GM19397 (cell line): ENCODE data around the gene FILIP1.
"Not testable (repeated sequence)": the region's sequence is repeated elsewhere in the genome, so short reads cannot be mapped to it uniquely, and the experiment has no call there.

ENCODE experiments used
- ATAC-seq: cut with Tn5 transposase; IDR thresholded peaks from one replicate; pipeline ENCODE4 v1.9.1; 2021; ENCODE audit warnings: mild to moderate bottlenecking, moderate library complexity; ENCODE audit not compliant: unreplicated experiment

Gene FILIP1

DNA sequence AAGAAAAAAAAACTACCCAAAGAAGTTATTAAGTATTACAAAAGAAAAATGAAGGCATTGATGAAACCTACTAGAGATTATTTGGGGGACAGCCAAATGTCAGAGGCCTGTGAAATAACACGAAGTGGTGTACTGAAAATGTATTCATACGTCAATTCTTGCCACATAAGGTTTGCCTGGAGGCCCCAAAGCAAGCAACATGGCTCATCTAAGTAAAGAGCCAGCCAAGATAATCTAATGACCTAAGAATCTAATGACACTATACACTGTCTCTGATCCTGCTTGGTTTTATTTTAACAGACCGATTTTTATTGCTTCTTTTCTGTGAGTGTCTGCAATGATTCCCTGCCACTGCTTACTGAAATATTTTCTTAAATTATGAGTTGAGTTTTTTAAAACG lies 34.7 kb downstream of the FILIP1 start:
- no peak for ATAC-seq

DNA sequence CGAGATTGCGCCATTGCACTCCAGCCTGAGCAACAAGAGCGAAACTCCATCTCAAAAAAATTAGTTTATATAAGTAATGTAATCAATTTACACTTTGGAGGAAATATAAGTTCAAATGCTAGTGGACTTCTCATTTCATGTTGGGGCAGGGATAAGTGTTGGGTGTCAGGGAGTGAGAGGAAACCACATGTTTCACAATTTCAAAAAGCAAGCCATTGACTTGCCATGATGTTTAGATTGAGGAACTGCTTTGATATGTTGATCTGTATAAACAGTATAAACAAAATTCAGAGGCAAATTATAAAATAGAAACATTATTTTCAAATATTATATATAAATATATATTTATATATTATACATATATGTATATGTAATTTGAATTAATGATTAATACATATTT lies 42.7 kb downstream of the FILIP1 start:
- no peak for ATAC-seq

DNA sequence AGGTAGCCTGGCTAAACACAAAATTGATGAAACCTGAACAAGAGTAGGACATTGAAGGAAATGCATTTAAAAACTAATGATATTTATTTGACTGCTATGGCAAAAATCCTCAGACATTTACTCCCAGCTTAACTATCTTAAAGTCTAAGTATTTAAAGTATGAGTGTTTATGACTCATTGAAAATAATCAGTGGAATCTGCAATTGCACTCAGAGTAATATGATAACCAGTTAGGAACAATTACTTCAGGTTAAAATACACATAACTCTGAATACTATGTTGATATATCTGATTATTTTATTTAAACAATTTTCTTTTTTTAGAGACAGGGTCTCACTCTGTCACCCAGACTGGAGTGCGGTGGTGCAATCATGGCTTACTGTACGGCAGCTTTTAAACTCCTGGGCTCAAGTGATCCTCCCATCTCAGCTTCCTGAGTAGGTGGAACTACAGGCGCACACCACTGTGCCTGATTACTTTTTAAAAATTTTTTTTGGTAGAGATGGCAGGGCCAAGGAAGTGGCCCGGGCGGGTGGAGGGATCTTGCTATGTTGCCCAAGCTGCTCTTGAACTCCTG lies 43.9 kb downstream of the FILIP1 start:
- no peak for ATAC-seq

DNA sequence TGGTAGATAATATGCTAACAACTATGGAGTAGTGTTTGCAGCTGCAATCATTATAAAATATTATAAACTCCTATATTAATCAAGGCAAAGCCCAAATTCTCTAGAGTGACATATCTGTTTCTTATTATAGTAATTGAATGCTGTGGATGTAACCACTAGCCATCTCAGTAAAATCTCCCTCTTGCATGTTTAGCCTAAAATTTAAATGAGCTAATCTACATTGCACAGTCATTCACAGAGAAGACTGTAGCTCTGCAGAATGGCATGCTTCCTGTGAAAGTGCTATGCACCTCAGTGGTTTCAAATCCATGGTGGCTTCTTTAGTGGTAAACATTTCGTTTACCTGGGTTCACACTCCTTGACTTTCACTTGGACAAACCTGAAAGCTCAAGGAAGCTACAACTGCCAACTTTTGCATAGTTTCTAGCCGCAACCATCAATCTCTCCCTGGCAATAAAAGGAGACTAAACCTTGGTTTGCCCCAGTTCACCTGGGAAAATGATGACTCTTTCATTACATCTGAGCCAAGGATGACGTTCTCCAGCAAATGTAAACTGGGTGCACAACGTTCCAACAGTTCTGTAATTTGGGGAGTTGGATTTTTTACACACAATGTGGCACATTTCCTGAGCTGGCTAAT lies 47.2 kb downstream of the FILIP1 start:
- no peak for ATAC-seq

DNA sequence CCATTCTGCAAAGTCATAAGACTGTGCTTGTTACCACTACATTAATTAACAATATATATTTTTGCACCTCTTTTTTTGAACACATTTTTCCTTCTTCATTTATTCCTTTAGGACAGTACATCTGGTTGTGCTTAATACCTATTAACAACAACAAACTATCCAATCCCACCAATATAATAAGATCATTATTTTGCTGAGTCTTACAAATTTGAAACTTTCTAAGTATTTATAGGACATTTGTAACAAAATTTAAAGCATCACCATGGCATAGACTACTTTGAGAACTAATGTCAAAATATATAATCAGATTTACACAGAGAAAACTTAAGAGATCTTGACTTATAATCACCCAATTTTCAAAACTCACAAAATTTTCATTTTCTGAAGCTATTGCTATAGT lies 47.9 kb downstream of the FILIP1 start:
- no peak for ATAC-seq

DNA sequence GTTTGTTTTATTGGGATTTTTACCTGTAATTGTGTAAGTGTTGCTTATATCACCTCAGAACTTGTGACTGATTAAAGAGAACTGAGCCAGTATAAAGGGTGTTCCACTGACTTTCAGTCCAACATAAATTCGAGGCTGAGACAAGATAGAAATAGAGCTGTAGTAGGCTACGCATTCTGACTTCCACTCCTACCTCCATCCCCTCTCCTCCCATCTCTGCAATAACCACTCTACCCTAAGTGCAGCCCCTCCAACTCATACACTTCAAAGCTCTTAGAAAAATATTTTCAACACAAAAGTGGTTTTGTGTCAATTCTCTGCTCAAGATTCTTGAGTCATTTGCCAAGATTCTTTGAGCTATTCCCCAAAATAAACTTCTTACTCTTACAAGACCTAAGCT lies 48.7 kb downstream of the FILIP1 start:
- ATAC-seq = no peak

DNA sequence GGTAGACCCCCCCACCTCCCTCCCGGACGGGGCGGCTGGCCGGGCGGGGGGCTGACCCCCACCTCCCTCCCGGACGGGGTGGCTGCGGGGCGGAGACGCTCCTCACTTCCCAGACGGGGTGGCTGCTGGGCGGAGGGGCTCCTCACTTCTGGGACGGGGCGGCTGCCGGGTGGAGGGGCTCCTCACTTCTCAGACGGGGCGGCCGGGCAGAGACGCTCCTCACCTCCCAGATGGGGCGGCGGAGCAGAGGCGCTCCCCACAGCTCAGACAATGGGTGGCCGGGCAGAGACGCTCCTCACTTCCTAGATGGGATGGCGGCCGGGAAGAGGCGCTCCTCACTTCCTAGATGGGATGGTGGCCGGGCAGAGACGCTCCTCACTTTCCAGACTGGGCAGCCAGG lies 51.7 kb downstream of the FILIP1 start:
- not testable (repeated sequence) for ATAC-seq

DNA sequence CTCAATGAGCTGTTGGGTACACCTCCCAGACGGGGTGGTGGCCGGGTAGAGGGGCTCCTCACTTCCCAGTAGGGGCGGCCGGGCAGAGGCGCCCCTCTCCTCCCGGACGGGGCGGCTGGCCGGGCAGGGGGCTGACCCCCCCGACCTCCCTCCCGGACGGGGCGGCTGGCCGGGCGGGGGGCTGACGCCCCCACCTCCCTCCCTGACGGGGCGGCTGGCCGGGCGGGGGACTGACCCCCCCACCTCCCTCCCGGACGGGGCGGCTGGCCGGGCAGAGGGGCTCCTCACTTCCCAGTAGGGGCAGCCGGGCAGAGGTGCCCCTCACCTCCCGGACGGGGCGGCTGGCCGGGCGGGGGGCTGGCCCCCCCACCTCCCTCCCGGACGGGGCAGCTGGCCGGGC lies 52.1 kb downstream of the FILIP1 start:
- ATAC-seq = not testable (repeated sequence)

DNA sequence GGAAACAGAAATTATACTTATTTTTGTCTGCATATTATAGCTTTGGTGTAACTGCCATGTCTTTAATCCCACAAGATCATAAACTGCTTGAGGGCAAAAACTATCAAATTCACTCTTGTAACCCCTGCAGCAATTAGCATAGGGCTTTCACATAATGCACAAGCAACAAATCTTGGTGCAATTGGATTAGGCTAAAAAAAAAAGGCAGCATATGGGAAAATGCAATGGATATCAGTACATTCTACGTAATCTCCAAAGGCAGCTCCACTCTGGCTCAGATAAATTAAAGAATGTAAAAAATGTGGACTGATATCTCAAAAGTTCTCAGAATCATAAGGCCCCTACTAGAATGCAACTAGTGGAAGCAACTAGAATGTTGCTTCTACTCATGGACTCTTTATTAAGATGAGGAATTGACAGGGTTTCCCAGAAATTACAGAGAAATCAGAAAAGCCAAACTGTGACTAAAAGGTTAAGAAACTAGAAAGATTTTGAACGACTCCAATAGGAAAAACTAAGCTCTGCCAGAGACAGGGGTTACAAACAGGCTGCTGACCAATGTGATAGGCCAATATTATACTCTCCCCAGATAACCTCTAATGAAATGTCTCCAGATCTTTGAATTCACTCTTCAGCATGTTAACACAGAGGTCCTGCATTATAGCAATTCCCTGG lies 55.0 kb downstream of the FILIP1 start:
- no peak for ATAC-seq

DNA sequence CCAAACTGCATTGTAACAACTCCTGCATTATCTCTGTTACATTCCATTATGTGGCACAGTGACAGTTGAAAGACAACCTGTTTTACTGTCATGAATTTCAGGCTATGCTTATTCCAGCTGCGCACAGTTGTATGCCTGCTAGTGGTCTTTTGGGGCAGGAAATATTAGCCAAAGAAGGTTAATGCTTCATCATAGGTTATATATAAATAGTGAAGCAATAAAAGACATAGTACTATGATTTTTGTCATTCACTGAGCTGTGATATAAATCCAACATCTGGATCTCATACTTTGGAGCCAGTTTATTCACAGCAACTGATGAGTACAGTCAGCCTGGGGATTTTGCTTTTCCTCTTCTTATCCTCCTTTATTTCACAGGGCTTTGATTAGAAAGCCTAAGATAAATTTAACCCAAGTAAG lies 55.6 kb downstream of the FILIP1 start:
- ATAC-seq = no peak

DNA sequence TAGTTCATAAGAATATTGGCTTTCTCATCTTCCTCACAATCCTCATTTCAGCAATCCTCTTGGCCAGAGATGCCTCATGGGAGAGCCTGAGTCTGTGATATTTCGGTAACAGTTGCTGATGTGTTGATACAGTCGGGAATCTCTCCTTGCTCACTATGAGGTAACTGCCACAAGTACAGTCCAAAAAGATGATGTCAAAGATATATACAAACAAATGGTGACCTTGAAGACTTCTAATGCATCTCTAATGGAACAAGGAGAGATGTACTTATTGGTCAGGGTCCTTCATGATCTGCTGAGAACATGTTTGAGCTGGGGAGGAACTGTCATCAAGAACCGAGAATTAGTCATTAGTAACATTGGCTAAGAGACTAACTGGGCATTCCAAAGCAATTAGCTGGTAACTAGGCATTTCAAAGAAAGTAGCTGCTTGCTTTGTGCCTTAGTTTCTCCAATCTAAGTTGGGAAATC lies 56.1 kb downstream of the FILIP1 start:
- ATAC-seq = no peak

DNA sequence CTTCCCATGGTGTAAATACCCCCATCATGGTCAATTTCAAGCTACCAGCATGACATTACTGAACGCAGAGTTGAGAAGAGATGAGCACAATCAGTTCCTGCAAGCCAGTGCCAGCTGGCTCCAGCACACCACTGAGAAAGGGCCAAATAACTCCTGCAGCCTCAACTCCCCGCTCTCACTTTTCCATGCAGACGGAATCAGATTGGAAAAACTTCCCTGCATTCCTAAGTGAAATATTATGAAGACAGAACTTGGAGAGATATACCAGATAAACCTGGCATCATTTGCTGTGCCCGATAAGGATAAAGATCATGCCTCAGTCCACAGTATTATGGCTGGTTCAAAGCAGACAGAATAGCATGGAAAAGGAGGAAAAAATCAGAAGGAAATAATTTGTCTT lies 56.7 kb downstream of the FILIP1 start:
- no peak for ATAC-seq

DNA sequence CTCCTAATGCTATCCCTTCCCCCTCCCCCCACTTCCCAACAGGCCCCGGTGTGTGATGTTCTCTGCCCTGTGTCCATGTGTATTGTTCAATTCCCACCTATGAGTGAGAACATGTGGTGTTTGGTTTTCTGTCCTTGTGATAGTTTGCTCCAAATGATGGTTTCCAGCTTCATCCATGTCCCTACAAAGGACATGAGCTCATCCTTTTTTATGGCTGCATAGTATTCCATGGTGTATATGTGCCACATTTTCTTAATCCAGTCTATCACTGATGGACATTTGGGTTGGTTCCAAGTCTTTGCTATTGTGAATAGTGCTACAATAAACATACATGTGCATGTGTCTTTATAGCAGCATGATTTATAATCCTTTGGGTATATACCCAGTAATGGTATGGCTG lies 60.8 kb downstream of the FILIP1 start:
- ATAC-seq = not testable (repeated sequence)

DNA sequence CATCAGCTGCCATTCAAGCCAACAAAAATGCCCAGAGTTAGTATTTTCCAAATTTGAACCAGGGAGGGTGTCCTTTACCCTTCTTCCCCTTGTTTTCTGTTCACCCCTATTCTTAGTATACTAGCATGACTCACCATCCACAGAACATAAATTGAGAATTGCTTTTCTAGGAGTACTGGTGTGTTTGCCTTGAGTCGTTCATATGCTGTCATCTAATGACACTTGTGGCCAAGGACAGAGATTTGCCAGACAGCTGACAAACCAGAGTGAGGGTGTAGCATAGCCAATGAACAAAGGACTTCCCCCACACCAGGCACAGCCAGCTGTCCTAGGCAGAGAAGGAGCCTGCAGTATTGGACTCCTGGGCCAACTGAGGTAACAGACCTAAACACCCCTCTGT lies 62.2 kb downstream of the FILIP1 start:
- no peak for ATAC-seq

DNA sequence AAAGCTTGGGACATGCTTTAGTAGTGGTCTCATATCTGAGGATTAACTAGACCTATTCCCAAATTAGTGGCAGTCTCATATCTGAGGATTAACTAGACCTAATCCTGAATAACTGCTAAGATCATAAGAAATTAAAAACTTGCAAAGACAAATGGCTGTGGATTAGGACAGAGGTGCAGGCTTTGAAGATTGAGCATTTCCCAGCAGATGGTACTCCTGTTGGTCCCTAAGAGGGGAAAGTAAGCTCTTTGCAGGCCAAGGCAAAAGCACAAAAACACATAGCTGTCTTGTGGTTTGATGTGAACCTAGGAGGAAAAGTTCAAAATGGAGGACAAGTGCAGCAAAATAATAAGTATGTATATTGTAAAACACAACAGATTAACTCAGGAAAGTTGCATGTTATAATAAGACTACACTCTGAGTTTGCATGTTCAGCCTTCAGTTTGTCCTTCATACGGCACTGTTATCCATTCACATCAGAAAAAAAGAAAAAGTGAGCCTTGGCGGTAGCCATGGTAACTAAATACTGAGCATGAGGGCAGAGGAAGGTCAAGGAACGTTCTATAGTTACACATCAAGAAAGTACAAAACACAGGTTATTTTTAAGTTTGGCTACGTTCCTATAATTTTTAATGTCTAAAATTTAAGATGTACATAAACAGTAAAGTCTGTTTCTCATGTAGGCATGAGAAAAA lies 62.8 kb downstream of the FILIP1 start:
- ATAC-seq = no peak

DNA sequence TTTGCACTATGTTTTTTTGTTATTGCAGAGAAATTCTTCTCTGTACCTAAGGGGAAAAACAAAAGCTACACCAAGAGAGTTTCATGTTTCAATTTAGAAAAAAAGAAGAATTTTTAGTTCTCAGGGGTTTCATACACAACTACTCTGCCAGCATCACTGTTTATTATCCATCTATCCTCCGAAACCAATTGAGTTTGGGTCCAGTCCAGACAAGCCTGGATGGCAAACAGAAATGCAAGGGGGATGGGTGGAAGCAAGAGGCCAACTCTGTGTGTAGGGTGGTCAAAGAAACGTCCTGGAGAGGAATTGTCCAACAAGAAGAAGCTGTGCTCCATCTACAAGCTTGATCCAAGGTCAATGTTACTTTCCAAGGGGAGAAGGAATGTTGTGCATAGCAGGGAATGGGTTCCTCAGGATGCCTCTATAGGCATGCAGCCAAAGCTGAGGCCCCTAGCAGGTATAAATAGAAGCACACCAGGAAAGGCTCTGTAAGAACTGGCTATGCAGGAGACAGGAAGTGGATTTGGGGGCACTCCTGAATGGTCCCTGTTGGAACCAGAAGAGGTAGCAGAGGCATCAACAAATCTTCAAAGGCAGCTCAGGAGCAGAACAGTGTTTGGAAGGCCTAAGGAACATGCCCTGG lies 64.4 kb downstream of the FILIP1 start:
- ATAC-seq = no peak

DNA sequence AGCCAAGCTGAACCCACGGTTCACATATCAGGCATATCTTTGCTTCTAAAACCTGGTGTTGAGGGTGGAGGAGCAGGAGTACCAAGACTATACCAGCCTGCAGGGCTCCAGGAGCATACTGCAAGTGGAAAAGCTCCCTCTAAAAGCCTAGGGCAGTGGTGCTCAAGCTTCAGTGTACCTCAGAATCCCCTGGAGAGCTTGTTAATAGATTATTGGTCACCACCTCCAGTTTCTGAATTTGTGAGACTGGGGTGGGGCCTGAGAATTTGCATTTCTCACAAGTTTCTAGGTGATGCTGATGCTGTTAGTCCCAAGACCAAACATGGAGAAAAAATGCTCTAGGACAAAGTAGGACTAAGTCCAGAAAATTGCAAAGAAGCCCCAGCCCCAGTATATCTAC lies 65.4 kb downstream of the FILIP1 start:
- ATAC-seq = no peak

DNA sequence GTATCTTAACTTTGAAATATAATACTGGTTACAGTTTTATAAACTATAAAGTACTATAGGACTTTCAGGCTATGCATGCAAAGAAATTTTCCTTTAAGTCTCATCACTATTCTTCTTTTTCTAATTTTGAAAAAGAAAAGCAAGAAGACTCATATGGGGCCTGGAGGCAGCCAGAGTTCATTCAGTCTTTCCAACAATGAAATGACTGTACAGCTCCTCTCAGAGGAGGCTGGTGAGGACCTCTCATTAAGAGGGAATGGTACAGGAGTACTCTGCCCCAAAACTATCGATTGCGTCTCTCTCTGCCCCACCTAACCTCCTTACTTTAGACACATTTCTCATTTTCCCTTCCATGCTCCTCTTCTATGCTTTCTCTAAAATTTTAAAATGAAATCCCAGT lies 66.3 kb downstream of the FILIP1 start:
- ATAC-seq = no peak

DNA sequence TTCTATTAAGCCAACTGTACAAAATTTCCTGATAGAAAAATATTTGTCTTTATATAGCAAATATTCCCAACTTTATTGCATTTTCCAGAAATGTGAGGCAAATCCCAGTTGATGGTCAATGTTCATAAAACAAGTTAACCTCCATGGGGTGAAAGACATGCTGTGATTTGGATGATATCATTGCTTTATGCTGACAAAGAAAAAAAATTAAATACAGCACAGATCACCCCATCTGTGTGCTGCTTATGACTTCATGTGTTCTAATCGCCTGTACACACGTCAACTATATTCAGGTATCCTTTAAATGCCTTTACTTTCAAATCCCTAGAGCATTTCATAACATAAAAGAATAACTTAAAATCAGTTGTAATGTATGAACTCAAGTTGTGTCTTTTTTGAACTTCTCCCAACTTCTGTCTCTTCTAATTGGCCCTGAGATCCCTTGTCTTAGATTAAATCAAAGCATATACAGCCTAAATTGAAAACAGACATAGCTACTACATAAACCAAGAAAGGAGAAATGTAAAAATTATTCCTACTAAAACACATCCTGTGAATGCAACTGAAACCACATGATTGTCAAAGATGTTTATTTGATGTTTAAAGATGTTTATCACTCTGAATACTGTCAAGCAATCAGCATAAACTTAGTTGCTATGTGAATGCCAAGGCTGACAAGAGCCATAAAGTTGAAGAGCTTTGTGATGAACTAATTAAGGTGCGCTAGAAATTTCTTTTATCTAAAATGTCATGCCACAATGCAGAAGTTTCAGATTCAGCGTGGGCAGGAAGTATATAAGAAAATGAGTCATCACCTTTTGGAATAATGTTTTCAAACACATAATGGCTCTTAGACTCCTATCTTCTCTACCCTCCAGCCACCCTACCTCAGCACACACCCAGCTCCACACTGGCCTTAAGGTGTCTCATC lies 68.7 kb downstream of the FILIP1 start:
- no peak for ATAC-seq

DNA sequence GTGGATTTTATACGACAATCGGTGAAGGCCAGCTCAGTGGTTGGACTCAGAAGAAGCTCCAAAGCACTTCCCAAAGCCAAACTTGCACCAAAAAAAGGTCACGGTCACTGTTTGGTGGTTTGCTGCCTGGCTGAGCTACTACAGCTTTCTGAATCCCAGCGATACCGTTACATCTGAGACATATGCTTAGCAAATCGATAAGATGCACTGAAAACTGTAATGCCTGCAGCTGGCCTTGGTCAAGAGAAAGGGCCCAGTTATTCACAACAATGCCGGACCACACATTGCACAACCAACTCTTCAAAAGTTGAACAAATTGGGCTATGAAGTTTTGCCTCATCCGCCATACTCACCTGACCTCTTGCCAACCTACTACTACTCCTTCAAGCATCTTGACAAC lies 70.2 kb downstream of the FILIP1 start:
- ATAC-seq = no peak
